ENCODE data around the gene TAAR5.
"Not testable (repeated sequence)": the region's sequence is repeated elsewhere in the genome, so short reads cannot be mapped to it uniquely, and the experiment has no call there.

Gene TAAR5

GRCh38 chr6:132568611-132569010, 20.9 kb downstream of the TAAR5 start:
- no peaks in the 10 kb centered on the region; the same call in 1 of the 2 replicates for H3K9me3 ChIP-seq
- TF ChIP-seq CTCF (IDR thresholded peaks at IDR 0.05; ENCODE audit: low read depth, low read length): no peak
- no peaks in the 10 kb centered on the region for H3K36me3 ChIP-seq
- H3K4me1 ChIP-seq: no peaks in the 10 kb centered on the region
- peaks cover 58% of the 10 kb centered on the region for H3K27me3 ChIP-seq
- DNase-seq: no peak
- no peak overlapping the region for H3K4me3 ChIP-seq (ENCODE audit: low read depth, low read length)

GRCh38 chr6:132567566-132567965, 22.0 kb downstream of the TAAR5 start:
- Histone ChIP-seq H3K36me3 (no peaks in the 10 kb centered on the region), H3K4me1 (no peaks in the 10 kb centered on the region), H3K9me3 (no peaks in the 10 kb centered on the region; the same call in 1 of the 2 replicates), H3K27me3 (peaks cover 58% of the 10 kb centered on the region), H3K4me3 (ENCODE audit: low read depth, low read length) (no peak overlapping the region)
- TF ChIP-seq CTCF (IDR thresholded peaks at IDR 0.05; ENCODE audit: low read depth, low read length): no peak
- no peak for DNase-seq

GRCh38 chr6:132566404-132566803, 23.1 kb downstream of the TAAR5 start:
- no peak for TF ChIP-seq CTCF (IDR thresholded peaks at IDR 0.05; ENCODE audit: low read depth, low read length)

GRCh38 chr6:132560087-132560486, 29.5 kb downstream of the TAAR5 start:
- not testable (repeated sequence) for H3K4me3 ChIP-seq (ENCODE audit: low read depth, low read length); H3K9me3 ChIP-seq; DNase-seq; H3K4me1 ChIP-seq; H3K36me3 ChIP-seq
- peaks cover 21% of the 10 kb centered on the region for H3K27me3 ChIP-seq

More at GRCh38 chr6:132566404-132566803, 23.1 kb downstream of the TAAR5 start:
- no peaks in the 10 kb centered on the region for H3K36me3 ChIP-seq
- DNase-seq: no peak
- peaks cover 58% of the 10 kb centered on the region for H3K27me3 ChIP-seq
- H3K9me3 ChIP-seq: no peaks in the 10 kb centered on the region; the same call in 1 of the 2 replicates
- H3K4me1 ChIP-seq: no peaks in the 10 kb centered on the region
- H3K4me3 ChIP-seq (ENCODE audit: low read depth, low read length): no peak overlapping the region

DNA sequence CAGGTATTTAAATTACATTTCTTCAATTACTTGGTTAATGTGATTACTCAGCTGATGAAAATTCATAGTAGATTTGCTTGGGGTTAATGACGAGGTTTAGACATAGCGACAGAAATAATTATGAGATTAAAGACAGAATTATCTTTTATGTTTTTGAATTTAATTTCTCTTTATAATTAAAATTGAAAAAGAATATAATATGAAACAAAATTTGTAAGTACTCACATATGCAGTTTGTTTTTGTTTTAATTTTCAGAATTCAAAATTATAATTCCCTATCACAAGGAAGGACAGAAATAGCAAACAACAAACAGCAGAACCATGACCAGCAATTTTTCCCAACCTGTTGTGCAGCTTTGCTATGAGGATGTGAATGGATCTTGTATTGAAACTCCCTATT, 37.2 kb downstream of the TAAR5 start, which contains the start of gene TAAR8:
TSS of gene TAAR8 (plus strand) at position 301 of the 400 bp plus-strand sequence. CDS start at position 322, 21 bp downstream.
- no peaks in the 10 kb centered on the region for H3K4me1 ChIP-seq
- no peak within 1 kb of the TSS for H3K4me3 ChIP-seq (ENCODE audit: low read depth, low read length)
- no peak for DNase-seq
- peaks cover 34% of the 10 kb centered on the region for H3K27me3 ChIP-seq
- no peaks in the 10 kb centered on the region for H3K9me3 ChIP-seq
- H3K36me3 ChIP-seq: no peaks in the 10 kb centered on the region
- no peak for TF ChIP-seq CTCF (IDR thresholded peaks at IDR 0.05; ENCODE audit: low read depth, low read length)

DNA sequence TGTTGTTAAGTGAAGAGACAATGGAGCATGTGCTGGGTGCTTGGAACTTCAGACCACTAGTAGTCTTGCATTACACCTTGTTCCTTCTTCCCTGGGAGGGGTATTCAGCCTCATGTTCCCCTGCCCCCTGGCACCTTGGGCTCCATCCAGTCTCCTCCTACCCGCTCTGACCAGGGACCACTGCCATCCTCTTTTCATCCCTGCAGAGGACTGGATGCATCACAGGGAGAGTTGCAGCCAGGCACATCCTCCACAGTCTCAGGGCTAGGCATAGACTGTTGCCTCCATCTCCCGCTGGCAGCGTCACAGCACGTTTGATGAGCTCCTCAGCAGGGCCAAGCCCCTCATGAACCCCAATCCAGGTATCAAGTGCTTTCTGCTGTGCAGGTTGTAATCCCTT, 38.3 kb downstream of the TAAR5 start:
- Histone ChIP-seq H3K4me3 (ENCODE audit: low read depth, low read length) (no peak overlapping the region), H3K9me3 (no peaks in the 10 kb centered on the region), H3K36me3 (no peaks in the 10 kb centered on the region), H3K27me3 (peaks cover 22% of the 10 kb centered on the region), H3K4me1 (no peaks in the 10 kb centered on the region)
- no peak for DNase-seq
- TF ChIP-seq CTCF (IDR thresholded peaks at IDR 0.05; ENCODE audit: low read depth, low read length): no peak
